Mucosa of descending colon (tissue), 3 donors: Measurements from ENCODE around the gene KIF4A. TPM values are rescaled to one million over a fixed set of nuclear protein-coding genes. Genes with fewer than 3 reads are reported as not detected.

Source experiments
- ATAC-seq: fragments of 200-7000 bp; cut with Tn5 transposase; one replicate; pipeline ENCODE4 v1.9.1; 2020; ENCODE audit warnings: mild to moderate bottlenecking, moderate library complexity
- DNase-seq, 3 donors: peaks; one replicate each; pipeline ENCODE4 v3.0.0-alpha.2; 2020
- H3K36me3 ChIP-seq: fragments of 200-600 bp; one replicate; pipeline ENCODE4 v1.8.0; 2021; ENCODE audit warnings: low read depth, mild to moderate bottlenecking
- H3K4me1 ChIP-seq: fragments of 200-600 bp; one replicate; pipeline ENCODE4 v1.8.0; 2021; ENCODE audit warnings: low read depth, mild to moderate bottlenecking
- H3K4me3 ChIP-seq: fragments of 200-600 bp; one replicate; pipeline ENCODE4 v1.8.0; 2021; ENCODE audit warnings: mild to moderate bottlenecking
- H3K9me3 ChIP-seq: fragments of 200-600 bp; one replicate; pipeline ENCODE4 v1.8.0; 2021; ENCODE audit warnings: mild to moderate bottlenecking
- intact Hi-C, 2 donors: fragments of 100-400 bp; cut with DNase I in 1 of 2; cut with micrococcal nuclease in 1 of 2; formaldehyde crosslinking; loops; one replicate each; pipeline versions ENCODE4 v1.11.0 to v1.11.1; 2022; cut with DNase I, micrococcal nuclease
- total RNA-seq, 3 donors: library from RNA; stranded (reverse); fragmentation: NEBNext Ultra II Directional in 2 of 3; extraction: Animal tissue kit (Norgen Biotek cat#: 25700) in 2 of 3; gene quantifications; one replicate each; pipeline versions ENCODE4 v1.2.1 to v1.2.4, GENCODE V29; 2021 to 2023
- TF ChIP-seq, protein P1 (sequence below): fragments of 200-600 bp; IDR thresholded peaks from one replicate; pipeline ENCODE4 v1.8.0; 2022; ENCODE audit warnings: antibody characterized with exemption, mild to moderate bottlenecking
- donor health status: DM: no; HTN: no; CAD: no; lungs with moderate emphysema.
- donor health status: DM: no; HTN: no; CAD: no.
- donor health status: DM: no; HTN: yes; CAD: no.

The KIF4A gene
- total RNA-seq, 3 donors from 2014 or later: 1.5 to 10.7 (median 3.1) TPM

GRCh38 chrX:70454441-70455365 is 164.8 kb downstream of the KIF4A start:
- peak overlapping the region; percentile 24 for H3K4me3 ChIP-seq
- intact Hi-C loops: loop anchor here in 1 of 2 donors (10.0 kb wide), 1 partner anchor 100 kb away; no protein-coding TSS in a partner anchor
- DNase-seq: peak; percentile 89 to 93 (median 91)
- H3K9me3 ChIP-seq: no peaks in the 10 kb centered on the region
- peaks cover 5% of the 10 kb centered on the region for H3K4me1 ChIP-seq
- TF ChIP-seq, protein P1, sequence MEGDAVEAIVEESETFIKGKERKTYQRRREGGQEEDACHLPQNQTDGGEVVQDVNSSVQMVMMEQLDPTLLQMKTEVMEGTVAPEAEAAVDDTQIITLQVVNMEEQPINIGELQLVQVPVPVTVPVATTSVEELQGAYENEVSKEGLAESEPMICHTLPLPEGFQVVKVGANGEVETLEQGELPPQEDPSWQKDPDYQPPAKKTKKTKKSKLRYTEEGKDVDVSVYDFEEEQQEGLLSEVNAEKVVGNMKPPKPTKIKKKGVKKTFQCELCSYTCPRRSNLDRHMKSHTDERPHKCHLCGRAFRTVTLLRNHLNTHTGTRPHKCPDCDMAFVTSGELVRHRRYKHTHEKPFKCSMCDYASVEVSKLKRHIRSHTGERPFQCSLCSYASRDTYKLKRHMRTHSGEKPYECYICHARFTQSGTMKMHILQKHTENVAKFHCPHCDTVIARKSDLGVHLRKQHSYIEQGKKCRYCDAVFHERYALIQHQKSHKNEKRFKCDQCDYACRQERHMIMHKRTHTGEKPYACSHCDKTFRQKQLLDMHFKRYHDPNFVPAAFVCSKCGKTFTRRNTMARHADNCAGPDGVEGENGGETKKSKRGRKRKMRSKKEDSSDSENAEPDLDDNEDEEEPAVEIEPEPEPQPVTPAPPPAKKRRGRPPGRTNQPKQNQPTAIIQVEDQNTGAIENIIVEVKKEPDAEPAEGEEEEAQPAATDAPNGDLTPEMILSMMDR: peak; percentile 48
- H3K36me3 ChIP-seq: no peaks in the 10 kb centered on the region
- ATAC-seq: peak; percentile 86

DNA sequence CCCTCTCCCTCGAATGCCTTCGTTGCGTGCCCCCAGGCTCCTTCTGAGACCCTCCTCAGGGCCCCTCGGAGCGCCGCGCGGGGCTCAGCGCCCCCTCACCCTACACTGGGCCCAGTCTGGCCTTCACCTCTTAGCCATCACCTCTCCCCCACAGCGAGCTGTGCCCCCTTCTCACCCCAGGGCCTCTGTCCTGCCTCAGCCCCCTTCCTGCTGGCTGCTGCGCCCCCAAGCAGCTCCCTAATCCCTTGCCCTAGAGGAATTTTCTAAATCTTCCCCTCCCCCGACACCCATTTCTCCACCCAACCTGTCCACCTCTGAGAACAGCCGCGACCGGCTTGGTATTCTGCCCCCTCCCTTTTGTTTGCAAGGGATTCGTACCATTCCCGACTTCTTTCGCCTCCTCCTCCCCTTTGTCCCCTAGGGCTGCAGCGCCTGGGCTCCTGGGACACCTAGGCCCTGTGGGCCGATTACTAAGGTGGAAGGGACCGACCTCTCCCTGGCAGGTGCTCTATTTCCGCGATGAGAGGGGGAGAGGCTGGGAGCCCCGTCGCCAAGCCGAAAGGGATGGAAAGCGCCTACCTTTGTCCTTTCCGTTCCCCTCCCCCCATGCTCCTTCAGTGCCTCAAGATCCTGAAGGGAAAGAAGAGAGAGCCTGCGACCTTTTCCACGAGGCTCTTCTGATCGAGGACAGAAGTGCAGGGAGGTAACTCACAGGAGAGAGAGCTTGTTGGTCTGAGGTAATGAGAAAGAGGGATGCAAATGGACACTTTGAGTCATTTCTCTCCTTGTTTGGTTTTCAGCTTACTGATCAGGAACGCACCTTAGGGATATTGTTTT is 165.7 kb downstream of the KIF4A start:
- ATAC-seq (peak; percentile 37), DNase-seq (peak; percentile 60 to 72 (median 64))
- TF ChIP-seq, protein P1: no peak
- Histone ChIP-seq H3K4me1 (peaks cover 5% of the 10 kb centered on the region), H3K4me3 (peak overlapping the region; percentile 24), H3K9me3 (no peaks in the 10 kb centered on the region), H3K36me3 (no peaks in the 10 kb centered on the region)
- intact Hi-C loops: loop anchor here in 1 of 2 donors (10.0 kb wide), 1 partner anchor 99 kb away; no protein-coding TSS in a partner anchor

DNA sequence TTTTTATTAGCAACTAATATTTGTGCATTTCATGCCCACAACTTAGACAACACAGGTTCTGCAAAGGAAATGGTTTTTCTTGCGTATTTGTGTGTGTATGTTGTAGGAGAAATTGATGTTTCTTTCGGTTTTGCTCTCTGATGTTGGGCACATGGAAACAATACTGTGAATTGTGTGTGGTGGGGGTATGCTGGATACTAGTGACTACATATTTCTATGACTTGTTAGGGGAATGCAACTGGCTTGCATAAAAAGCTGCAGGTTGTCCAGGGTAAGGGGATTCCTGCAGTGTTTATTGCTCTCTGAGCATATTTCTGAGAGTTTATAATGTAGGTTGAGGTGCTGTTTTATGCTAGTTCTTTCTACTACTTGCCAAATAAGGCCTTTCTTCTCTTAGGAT is 166.4 kb downstream of the KIF4A start:
- intact Hi-C loops: loop anchor here in 1 of 2 donors (10.0 kb wide), 1 partner anchor 99 kb away; no protein-coding TSS in a partner anchor
- ATAC-seq (no peak), DNase-seq (no peak)
- TF ChIP-seq, protein P1: no peak
- no peaks in the 10 kb centered on the region for H3K9me3 ChIP-seq
- H3K4me1 ChIP-seq: peaks cover 5% of the 10 kb centered on the region
- no peak overlapping the region for H3K4me3 ChIP-seq
- no peaks in the 10 kb centered on the region for H3K36me3 ChIP-seq

GRCh38 chrX:70461026-70461425 is 171.1 kb downstream of the KIF4A start:
- TF ChIP-seq, protein P1: no peak
- Histone ChIP-seq H3K4me1 (no peaks in the 10 kb centered on the region), H3K4me3 (no peak overlapping the region), H3K36me3 (no peaks in the 10 kb centered on the region), H3K9me3 (no peaks in the 10 kb centered on the region)
- DNase-seq: no peak
- no peak for ATAC-seq
- intact Hi-C loops: no loop called here

DNA sequence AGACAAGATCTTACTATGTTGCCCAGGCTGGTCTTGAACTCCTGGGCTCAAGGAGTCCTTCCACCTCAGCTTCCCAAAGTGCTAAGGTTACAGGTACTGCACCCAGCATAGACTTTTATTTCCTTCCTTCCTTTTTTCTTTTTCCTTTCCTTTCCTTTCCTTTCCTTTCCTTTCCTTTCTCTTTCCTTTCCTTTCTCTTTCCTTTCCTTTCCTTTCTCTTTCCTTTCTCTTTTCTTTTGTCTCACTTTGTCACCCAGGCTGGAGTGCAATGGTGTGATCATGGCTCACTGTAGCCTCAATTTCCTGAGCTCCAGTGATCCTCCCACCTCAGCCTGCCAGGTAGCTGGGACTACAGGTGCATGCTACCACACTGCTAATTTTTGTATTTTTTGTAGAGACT is 174.1 kb downstream of the KIF4A start:
- ATAC-seq: no peak
- intact Hi-C loops: no loop called here
- Histone ChIP-seq H3K4me1 (no peaks in the 10 kb centered on the region), H3K36me3 (no peaks in the 10 kb centered on the region), H3K4me3 (no peak overlapping the region), H3K9me3 (no peaks in the 10 kb centered on the region)
- no peak for DNase-seq
- TF ChIP-seq, protein P1: no peak
